Measurements from ENCODE around the gene HLCS.

Gene HLCS

DNA sequence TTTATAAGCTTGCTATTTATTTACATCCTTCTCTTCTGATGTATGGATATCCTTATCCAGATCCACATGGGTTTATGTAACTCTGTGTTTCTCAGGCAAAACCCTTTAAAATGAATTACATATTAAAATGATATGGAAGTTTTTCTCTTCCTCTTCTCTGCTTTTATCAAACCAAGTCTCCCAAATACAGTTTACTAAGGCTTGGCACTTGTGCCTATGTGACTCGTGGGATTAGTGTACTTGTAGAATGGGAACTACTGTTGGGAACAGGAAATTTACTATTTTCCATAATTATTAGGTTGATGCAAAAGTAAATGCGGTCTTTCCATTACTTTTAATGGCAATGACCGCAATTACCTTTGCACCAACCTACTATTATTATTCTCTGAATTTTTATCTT is 252.7 kb downstream of the HLCS start:
- DNase-seq (ENCODE audit: insufficient read length, low spot score) = no peak
- TF ChIP-seq POLR2A (IDR thresholded peaks at IDR 0.05; ENCODE audit: low read depth, low read length) = no peak
- FAIRE-seq = no peak

DNA sequence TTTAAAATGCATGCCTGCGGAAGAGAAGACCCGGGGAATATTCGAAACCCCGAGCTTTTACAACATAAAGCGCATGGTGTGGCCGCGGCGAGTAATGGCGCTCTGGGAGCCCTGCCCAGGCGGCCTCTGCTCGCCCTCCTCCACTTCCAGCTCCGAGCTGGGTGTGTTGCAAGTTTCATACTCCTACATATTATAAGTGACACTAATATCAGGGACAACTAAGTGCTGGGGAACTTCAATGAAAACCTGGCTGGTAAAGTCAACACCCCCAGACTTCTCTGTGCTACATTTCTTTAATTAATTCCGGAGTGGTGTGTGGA is 255.8 kb downstream of the HLCS start:
- DNase-seq (ENCODE audit: insufficient read length, low spot score) (no peak), FAIRE-seq (no peak)
- no peak for TF ChIP-seq POLR2A (IDR thresholded peaks at IDR 0.05; ENCODE audit: low read depth, low read length)

DNA sequence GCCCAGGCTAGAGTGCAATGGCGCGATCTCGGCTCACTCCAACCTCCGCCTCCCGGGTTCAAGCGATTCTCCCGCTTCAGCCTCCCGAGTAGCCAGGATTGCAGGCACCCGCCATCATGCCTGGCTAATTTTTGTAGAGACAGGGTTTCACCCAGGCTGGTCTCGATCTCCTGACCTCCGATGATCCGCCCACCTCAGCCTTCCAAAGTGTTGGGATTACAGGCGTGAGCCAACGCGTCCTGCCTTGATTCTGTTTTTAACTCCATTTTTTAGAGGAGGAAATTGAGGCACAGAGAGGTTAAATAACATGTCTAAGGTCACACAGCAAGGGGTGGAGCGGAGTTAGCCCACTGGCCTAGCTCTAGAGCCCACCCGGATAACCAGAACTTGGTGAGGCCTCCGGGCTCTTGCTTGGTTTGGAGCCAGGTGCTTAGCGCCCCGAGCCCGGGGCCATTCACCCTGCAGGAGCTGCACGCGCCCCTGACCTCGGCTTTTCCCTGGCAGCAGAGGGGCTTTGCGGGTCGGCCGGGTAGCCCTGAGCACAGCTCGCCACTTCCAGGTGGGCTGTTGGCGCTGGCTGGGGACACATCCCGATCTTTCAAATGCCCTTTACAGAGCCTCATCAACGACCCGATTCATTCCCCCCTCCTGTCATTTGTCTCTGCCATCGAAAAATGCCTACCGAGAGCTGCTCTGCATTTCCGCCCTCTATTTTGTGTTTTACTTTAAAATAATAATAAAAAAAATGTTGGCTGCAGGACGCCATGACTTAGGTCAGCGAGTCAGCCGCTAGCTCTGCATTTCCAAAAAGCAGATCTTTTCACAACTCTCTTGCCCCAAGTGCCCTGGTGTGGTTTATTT is 256.4 kb downstream of the HLCS start:
- TF ChIP-seq POLR2A (IDR thresholded peaks at IDR 0.05; ENCODE audit: low read depth, low read length) = no peak
- DNase-seq (ENCODE audit: insufficient read length, low spot score) (no peak), FAIRE-seq (no peak)

DNA sequence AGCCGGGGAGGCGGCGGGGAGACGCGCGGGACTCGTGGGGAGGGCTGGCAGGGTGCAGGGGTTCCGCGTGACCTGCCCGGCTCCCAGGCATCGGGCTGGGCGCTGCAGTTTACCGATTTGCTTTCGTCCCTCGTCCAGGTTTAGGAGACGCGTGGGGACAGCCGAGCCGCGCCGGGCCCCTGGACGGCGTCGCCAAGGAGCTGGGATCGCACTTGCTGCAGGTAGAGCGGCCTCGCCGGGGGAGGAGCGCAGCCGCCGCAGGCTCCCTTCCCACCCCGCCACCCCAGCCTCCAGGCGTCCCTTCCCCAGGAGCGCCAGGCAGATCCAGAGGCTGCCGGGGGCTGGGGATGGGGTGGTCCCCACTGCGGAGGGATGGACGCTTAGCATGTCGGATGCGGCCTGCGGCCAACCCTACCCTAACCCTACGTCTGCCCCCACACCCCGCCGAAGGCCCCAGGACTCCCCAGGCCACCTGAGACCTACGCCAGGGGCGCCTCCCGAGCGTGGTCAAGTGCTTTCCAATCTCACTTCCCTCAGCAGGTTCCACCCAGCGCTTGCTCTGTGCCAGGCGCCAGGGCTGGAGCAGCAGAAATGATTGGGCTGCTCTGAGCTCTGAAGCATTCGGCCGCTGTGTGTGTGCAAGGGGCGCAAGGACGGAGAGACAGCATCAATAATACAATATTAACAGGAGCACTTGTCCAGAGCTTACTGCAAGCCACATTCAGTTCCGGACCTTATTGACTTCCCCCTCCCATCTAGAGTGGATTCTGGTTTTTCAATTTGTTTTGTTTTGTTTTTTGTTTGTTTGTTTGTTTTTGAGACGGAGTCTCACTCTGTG is 257.2 kb downstream of the HLCS start:
- DNase-seq (ENCODE audit: insufficient read length, low spot score) (no peak), FAIRE-seq (no peak)
- TF ChIP-seq POLR2A (IDR thresholded peaks at IDR 0.05; ENCODE audit: low read depth, low read length) = no peak

DNA sequence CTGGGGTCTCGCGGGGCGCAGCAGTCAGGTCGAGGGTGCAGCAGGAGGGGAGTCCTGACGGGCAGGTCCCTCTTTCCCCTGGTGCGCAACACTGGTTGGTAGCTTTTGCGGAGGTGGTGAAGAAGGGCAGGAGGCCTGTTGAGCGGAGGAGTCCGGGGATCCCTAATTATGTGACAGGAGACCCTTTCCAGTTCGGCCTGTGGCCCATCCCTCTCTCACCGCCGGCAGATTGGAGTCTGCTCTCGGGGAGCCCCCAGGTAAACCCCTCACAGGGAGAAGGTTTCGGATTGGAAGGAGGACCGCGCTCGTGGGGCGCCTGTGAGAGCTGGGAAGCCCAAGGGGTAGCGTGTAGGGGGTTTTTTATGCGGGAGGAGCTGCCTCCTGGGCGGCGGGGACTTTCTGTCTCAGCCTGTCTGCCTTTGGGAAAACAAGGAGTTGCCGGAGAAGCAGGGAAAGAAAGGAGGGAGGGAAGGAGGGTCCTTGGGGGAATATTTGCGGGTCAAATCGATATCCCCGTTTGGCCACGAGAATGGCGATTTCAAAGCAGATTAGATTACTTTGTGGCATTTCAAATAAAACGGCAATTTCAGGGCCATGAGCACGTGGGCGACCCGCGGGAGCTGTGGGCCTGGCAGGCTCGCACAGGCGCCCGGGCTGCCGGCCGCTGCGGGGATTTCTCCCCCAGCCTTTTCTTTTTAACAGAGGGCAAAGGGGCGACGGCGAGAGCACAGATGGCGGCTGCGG is 258.0 kb downstream of the HLCS start:
- no peak for FAIRE-seq
- no peak for TF ChIP-seq POLR2A (IDR thresholded peaks at IDR 0.05; ENCODE audit: low read depth, low read length)
- DNase-seq (ENCODE audit: insufficient read length, low spot score) = no peak

DNA sequence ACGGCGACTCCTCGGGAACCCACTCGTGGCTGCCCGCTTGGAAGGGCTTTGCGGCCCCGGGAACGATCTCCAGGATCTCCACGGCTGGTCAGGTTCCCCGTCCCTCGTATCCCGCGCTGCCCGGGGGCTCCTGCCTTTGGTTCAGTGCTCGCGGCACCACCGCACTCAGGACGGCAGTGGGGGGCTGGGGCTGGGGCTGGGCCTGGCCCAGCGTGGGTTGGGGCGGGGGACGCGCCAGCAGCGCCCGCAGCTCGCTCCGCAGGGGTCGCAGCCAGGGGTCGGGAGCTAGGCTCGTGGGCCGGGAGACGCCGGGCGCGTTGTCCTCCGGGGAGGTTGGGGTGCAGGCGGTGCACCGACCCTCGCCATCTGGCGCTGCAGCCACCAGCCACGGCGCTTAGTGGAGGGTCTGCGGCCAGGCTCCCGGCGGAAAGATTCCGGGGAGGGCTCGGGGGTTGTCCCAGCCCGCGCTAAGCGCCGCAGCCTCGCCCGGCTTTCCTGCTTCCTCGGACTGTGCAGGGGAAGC is 258.6 kb downstream of the HLCS start:
- TF ChIP-seq POLR2A (IDR thresholded peaks at IDR 0.05; ENCODE audit: low read depth, low read length) = no peak
- DNase-seq (ENCODE audit: insufficient read length, low spot score) (no peak), FAIRE-seq (no peak)

DNA sequence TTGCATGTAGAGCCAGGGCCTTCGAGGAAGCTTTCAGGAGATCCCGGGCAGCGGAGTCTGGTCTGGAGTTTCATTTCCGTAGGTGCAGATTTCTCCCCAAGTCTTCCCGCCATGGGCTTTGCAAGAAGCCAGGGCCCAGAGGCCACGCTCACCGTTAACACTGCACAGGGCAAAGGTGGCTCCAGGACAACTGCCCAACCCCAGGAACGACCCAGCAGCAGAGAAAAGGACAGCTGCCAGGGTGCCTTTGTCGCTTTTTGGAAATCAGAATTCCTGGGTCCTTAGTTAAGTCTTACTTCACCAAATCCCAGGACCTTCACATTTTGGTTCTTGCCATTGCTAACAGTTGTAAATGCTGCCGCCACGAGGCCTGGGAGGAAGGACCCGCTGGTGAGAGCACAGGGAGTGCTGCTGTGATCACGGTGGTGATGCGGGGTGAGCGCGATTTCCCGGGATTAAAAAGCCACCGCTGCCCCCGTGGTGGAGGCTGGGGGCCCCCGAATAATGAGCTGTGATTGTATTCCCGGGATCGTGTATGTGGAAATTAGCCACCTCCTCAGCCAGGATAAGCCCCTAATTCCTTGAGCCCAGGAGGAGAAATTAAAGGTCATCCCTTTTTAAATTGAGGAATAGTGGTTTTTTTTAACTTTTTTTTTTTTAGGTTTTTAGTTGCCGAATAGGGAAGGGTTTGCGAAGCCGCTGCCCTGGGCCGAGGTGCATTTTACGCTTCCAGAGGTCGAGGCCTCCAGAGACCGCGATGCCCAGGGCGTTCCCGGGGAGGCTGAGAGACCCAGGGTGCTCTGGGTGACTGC is 259.3 kb downstream of the HLCS start:
- DNase-seq (ENCODE audit: insufficient read length, low spot score) (no peak), FAIRE-seq (no peak)
- no peak for TF ChIP-seq POLR2A (IDR thresholded peaks at IDR 0.05; ENCODE audit: low read depth, low read length)

DNA sequence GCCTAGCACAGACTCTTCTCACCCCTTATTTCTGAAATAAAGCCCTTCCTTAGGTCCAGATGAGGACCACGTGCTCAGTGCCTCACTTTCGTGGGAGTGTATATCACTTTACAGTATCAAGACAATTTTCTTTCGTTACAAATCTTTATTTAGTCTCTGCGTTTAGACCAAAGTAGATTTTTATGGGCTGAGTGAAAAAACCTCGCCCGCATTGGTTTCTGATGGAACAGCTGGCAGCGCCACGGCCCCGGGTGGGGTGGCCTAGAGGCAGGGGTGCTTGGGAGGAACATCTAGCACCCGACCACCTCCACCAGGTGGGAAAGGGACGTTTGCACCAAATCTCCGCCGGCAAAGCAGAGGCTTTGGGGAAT is 260.0 kb downstream of the HLCS start:
- no peak for TF ChIP-seq POLR2A (IDR thresholded peaks at IDR 0.05; ENCODE audit: low read depth, low read length)
- DNase-seq (ENCODE audit: insufficient read length, low spot score) (no peak), FAIRE-seq (no peak)

DNA sequence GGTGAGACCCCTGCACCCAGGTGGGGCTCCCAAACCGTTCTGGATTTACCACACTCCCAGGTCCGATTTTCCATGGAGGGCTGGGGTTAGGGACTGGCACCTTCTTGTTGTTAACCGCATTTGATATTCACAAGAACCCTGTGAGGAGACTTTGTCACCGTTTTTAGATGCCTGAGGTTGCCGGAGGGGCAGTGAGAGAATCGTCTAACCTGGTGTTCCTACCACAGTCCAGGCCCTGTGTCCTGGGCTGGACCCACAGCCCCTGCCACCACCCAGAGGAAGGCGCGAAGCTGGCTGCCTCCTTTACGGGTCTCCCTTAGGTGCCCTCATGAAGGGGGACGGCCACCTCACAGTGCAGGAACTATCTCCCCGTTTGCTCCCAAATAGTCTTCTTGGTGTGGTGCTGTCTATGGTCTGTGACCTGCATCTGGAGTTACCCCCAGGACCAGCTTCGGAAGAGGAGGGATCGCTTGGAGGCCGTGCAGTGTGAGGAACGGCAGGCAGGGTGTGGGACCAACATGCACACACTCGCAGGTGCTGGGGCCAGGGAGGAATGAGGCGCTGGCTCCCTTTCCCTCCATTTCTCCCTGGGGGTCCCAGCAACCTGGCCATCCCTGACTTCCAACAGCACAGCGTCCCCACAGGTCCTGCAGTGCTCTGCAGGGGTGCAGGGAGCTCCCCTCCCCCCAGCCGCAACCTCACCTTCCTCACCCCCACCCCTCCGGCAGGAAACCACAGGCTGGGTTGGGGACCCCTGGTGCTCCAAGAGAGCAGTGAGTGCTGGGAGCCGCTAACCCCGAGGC is 260.6 kb downstream of the HLCS start:
- TF ChIP-seq POLR2A (IDR thresholded peaks at IDR 0.05; ENCODE audit: low read depth, low read length) = no peak
- FAIRE-seq = no peak

DNA sequence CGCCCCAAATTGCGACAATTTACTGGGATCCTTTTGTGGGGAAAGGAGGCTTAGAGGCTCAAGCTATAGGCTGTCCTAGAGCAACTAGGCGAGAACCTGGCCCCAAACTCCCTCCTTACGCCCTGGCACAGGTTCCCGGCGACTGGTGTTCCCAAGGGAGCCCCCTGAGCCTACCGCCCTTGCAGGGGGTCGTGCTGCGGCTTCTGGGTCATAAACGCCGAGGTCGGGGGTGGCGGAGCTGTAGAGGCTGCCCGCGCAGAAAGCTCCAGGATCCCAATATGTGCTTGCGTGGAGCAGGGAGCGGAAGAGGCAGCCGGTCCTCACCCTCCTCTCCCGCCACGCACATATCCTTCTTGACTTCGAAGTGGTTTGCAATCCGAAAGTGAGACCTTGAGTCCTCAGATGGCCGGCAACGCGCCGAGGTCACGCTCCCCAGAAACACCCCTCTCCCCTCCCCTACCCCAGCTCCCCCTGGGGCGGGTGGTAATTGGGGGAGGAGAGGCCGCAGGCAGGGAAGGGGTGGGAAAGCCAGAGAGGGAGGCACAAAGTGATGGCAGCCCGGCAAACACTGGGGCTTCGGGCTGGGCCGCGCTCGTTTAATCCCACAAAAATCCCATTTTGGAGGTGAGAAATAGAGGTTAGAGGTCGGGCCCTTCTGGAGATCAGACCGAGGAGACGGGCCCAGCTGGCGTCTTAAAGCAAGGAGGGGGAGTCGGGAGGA is 261.4 kb downstream of the HLCS start:
- DNase-seq (ENCODE audit: insufficient read length, low spot score) = no peak
- FAIRE-seq = no peak
- TF ChIP-seq POLR2A (IDR thresholded peaks at IDR 0.05; ENCODE audit: low read depth, low read length) = no peak

More for the DNA sequence above, 260.6 kb downstream of the HLCS start:
- DNase-seq (ENCODE audit: insufficient read length, low spot score) = no peak

DNA sequence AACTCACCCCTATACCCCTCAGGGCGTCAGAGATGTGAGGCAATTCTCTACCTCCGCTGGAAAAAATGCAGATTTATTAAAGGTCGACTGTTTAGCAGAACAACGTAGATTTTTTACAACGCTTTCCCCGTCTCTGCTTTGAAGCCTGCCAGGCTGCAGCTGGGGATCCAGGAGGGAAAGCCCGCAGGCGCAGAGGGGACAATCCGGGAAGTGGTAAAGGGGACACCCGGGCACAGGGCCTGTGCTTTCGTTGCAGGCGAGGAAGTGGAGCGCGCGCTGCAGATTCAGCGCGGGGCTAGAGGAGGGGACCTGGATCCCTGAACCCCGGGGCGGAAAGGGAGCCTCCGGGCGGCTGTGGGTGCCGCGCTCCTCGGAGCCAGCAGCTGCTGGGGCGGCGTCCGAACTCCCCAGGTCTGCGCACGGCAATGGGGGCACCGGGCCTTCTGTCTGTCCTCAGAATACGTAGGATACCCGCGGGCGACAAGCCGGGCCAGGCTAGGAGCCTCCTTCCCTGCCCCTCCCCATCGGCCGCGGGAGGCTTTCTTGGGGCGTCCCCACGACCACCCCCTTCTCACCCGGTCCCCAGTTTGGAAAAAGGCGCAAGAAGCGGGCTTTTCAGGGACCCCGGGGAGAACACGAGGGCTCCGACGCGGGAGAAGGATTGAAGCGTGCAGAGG is 262.1 kb downstream of the HLCS start:
- FAIRE-seq (no peak), DNase-seq (ENCODE audit: insufficient read length, low spot score) (no peak)
- no peak for TF ChIP-seq POLR2A (IDR thresholded peaks at IDR 0.05; ENCODE audit: low read depth, low read length)

All from H54 (cell line).